ENCODE measurements around the gene TMPRSS4. TPM values are rescaled to one million over a fixed set of nuclear protein-coding genes. Genes with fewer than 3 reads are reported as not detected.
A peak's percentile ranks its signal among the peaks of the same experiment; 100 is the strongest.

TMPRSS4 gene
- polyA plus RNA-seq, 1 experiment = not detected

DNA sequence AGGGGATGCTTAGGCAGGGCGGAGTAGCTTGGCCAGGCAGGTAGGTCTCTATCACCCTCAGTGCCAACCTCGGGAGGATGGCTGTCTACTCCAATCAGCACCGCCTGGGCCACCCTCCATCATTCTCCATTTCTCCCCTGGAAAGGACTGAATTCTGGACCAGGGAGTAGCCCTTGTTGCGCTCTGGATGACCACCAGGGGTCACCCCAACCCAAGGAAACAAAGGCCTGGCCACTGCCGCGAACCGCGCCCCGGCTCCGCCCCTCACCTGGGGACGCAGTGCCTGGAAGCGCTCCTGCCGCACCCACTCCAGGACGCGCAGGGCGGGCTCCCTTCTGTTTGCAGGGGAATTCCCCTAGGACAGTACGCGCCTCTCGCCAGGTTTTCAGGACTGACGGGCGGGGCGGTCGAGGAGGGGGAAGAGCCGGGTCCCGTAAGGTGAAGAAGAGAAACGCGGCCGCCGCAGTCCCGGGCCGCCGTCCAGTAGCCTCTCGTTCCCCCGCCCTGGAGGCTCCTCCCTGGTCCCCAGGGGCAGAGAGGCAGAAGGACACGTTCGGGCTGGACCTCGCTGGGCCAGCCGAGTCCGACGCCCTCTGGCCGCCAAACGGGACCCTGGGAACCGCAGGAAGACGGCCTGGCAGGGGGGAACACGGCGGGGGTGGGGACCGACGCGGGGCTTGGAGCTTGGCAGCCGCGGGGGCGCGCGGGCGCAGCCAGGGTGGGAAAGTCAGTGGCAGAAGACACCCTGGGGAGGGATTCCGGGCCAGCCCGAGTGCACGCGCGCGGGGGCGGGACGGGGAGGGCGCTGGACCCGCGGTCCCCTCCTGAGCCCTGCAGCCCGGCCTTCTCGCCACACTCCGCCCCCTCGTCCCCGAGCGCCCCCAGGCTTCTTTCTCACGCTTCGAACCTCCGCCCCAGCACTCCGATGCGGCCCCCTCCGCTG, 68.7 kb downstream of the TMPRSS4 start:
- Histone ChIP-seq H3K9me3 (ENCODE audit: control insufficient read depth, insufficient read depth, low read length) (no peaks in the 10 kb centered on the region; the same call in 1 of the 2 replicates), H3K4me3 (ENCODE audit: low read depth, low read length) (peak overlapping the region; percentile 50), H3K27ac (ENCODE audit: low read depth, low read length) (no peak overlapping the region), H3K27me3 (ENCODE audit: control insufficient read depth, insufficient read depth, low read length) (peaks cover 50% of the 10 kb centered on the region)
- ChIA-PET CTCF (interaction anchor here (0.7 to 5.6 kb wide), 5 partner anchors 15 to 206 kb away, joined by 3 to 71 read pairs (median 4); no protein-coding TSS in a partner anchor), POLR2A (no interaction called here)
- DNase-seq (ENCODE audit: low read depth, low spot score) = no peak
- peak; percentile 87 for TF ChIP-seq CTCF (IDR thresholded peaks at IDR 0.05; ENCODE audit: low read depth, low read length)

DNA sequence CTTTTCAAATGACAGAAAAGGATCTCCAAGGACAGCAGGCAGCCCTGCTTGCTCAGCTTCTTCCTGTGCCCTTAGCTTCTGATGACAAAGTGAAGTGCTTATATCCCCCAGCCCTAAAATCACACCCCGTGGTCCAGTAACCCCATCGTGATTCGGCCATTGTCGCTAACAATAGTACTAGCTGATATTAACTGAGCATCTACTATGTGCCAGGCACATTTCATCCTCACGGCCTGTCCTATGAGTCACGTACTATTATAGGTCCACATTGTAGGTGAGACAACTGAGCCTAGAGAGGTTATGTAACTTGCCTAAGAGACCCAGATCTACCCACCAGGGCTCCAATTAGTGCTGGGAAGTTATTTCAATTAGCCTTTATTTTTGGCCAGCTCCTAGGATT, 69.7 kb downstream of the TMPRSS4 start:
- POLR2A ChIA-PET = no interaction called here
- TF ChIP-seq CTCF (IDR thresholded peaks at IDR 0.05; ENCODE audit: low read depth, low read length) = no peak
- H3K27me3 ChIP-seq (ENCODE audit: control insufficient read depth, insufficient read depth, low read length) = peaks cover 60% of the 10 kb centered on the region

GRCh38 chr11:118147502-118147901, 70.6 kb downstream of the TMPRSS4 start:
- no peak overlapping the region for H3K27ac ChIP-seq (ENCODE audit: low read depth, low read length)
- no peak overlapping the region for H3K4me3 ChIP-seq (ENCODE audit: low read depth, low read length)
- ChIA-PET CTCF (interaction anchor here (0.6 to 5.6 kb wide), 4 partner anchors 24 to 1577 kb away, joined by 3 to 71 read pairs (median 3); no protein-coding TSS in a partner anchor), POLR2A (no interaction called here)
- no peak for DNase-seq (ENCODE audit: low read depth, low spot score)
- TF ChIP-seq CTCF (IDR thresholded peaks at IDR 0.05; ENCODE audit: low read depth, low read length) = no peak
- no peaks in the 10 kb centered on the region; the same call in 1 of the 2 replicates for H3K9me3 ChIP-seq (ENCODE audit: control insufficient read depth, insufficient read depth, low read length)
- H3K27me3 ChIP-seq (ENCODE audit: control insufficient read depth, insufficient read depth, low read length) = peaks cover 68% of the 10 kb centered on the region

More for the DNA sequence above, 69.7 kb downstream of the TMPRSS4 start:
- H3K9me3 ChIP-seq (ENCODE audit: control insufficient read depth, insufficient read depth, low read length) = no peaks in the 10 kb centered on the region; the same call in 1 of the 2 replicates
- no peak for DNase-seq (ENCODE audit: low read depth, low spot score)
- H3K27ac ChIP-seq (ENCODE audit: low read depth, low read length) = no peak overlapping the region
- no peak overlapping the region for H3K4me3 ChIP-seq (ENCODE audit: low read depth, low read length)
- CTCF ChIA-PET = interaction anchor here (1.0 to 5.6 kb wide), 2 partner anchors 21 to 25 kb away, joined by 3 to 71 read pairs; no protein-coding TSS in a partner anchor

DNA sequence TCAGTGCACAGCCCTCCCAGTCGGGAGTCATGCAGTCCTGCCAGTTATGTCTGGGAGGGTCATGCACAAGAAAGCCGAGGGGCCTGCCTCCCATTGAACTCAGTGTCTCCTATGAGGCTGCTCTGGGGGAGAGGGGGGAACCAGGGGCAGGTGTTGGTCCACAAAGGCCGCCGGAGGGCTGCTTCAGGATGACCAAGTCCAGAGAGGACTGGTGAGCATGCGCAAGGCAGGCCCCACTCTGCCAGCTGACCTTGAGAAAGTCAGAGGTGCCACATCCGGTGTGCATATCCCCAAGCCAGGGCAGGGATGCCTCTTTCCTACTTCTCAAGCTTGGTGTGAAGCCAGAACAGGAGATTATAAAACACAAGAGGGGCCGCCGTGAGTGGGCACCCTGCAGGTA, 71.4 kb downstream of the TMPRSS4 start:
- POLR2A ChIA-PET = no interaction called here
- Histone ChIP-seq H3K4me3 (ENCODE audit: low read depth, low read length) (no peak overlapping the region), H3K27me3 (ENCODE audit: control insufficient read depth, insufficient read depth, low read length) (peaks cover 68% of the 10 kb centered on the region), H3K9me3 (ENCODE audit: control insufficient read depth, insufficient read depth, low read length) (no peaks in the 10 kb centered on the region; the same call in 1 of the 2 replicates), H3K27ac (ENCODE audit: low read depth, low read length) (no peak overlapping the region)
- no peak for DNase-seq (ENCODE audit: low read depth, low spot score)
- no peak for TF ChIP-seq CTCF (IDR thresholded peaks at IDR 0.05; ENCODE audit: low read depth, low read length)
- CTCF ChIA-PET = interaction anchor here (0.6 to 0.9 kb wide), 2 partner anchors 23 to 1576 kb away, joined by 3 to 5 read pairs; no protein-coding TSS in a partner anchor

- CTCF ChIA-PET = interaction anchor here (0.9 kb wide), 2 partner anchors 22 kb away, joined by 3 to 5 read pairs; no protein-coding TSS in a partner anchor
- POLR2A ChIA-PET = no interaction called here
- Histone ChIP-seq H3K9me3 (ENCODE audit: control insufficient read depth, insufficient read depth, low read length) (no peaks in the 10 kb centered on the region; the same call in 1 of the 2 replicates), H3K27me3 (ENCODE audit: control insufficient read depth, insufficient read depth, low read length) (peaks cover 72% of the 10 kb centered on the region), H3K4me3 (ENCODE audit: low read depth, low read length) (no peak overlapping the region), H3K27ac (ENCODE audit: low read depth, low read length) (no peak overlapping the region)
- DNase-seq (ENCODE audit: low read depth, low spot score) = no peak
- no peak for TF ChIP-seq CTCF (IDR thresholded peaks at IDR 0.05; ENCODE audit: low read depth, low read length)
These were observed 72.0 kb downstream of the TMPRSS4 start for GRCh38 chr11:118148856-118149255.

Data from AG04450 (cell line).